NCI-H2107 (cell line): ENCODE measurements around the gene RAMP1.

Experiments
- DNase-seq: peaks from one replicate; lab custom pipeline; 2025; lab: John Stamatoyannopoulos, UW

The RAMP1 gene

GRCh38 chr2:237917696-237918374 is 58.4 kb downstream of the RAMP1 start:
- DNase-seq, result no peak

GRCh38 chr2:237919593-237919992 is 60.2 kb downstream of the RAMP1 start:
- no peak for DNase-seq

- no peak for DNase-seq
Observed at GRCh38 chr2:237920673-237921072, 61.2 kb downstream of the RAMP1 start.

GRCh38 chr2:237921967-237922492 is 62.6 kb downstream of the RAMP1 start:
- no peak for DNase-seq

GRCh38 chr2:237922641-237923361 is 63.4 kb downstream of the RAMP1 start:
- peak; percentile 13 for DNase-seq

- peak; percentile 46 for DNase-seq
Observed at GRCh38 chr2:237923481-237924163, 64.2 kb downstream of the RAMP1 start.

GRCh38 chr2:237924164-237924534 is 64.7 kb downstream of the RAMP1 start:
- DNase-seq, result no peak

GRCh38 chr2:237927135-237927534 is 67.7 kb downstream of the RAMP1 start:
- DNase-seq, result no peak

- no peak for DNase-seq
Observed at GRCh38 chr2:237927986-237928385, 68.6 kb downstream of the RAMP1 start.

- DNase-seq, result no peak
Observed at GRCh38 chr2:237929979-237930378, 70.6 kb downstream of the RAMP1 start.

GRCh38 chr2:237931205-237931721 is 71.8 kb downstream of the RAMP1 start:
- no peak for DNase-seq

GRCh38 chr2:237932731-237933131 is 73.3 kb downstream of the RAMP1 start:
- DNase-seq, result no peak

GRCh38 chr2:237934186-237934585 is 74.8 kb downstream of the RAMP1 start:
- no peak for DNase-seq

GRCh38 chr2:237935740-237936452 is 76.5 kb downstream of the RAMP1 start:
- DNase-seq, result no peak

- DNase-seq, result no peak
Observed at GRCh38 chr2:237939251-237939650, 79.8 kb downstream of the RAMP1 start.

- DNase-seq, result no peak
Observed at GRCh38 chr2:237940828-237941227, 81.4 kb downstream of the RAMP1 start.

- DNase-seq, result no peak
Observed at GRCh38 chr2:237941239-237941638, 81.8 kb downstream of the RAMP1 start.

GRCh38 chr2:237942513-237942899 is 83.1 kb downstream of the RAMP1 start:
- no peak for DNase-seq

GRCh38 chr2:237943395-237944094 is 84.1 kb downstream of the RAMP1 start:
- DNase-seq, result no peak

- no peak for DNase-seq
Observed at GRCh38 chr2:237944302-237944701, 84.9 kb downstream of the RAMP1 start.

- no peak for DNase-seq
Observed at GRCh38 chr2:237946423-237946822, 87.0 kb downstream of the RAMP1 start.
